Erythroblast (primary cell): ENCODE data around the gene GRIK4.

Experiments
- GATA1 ChIP-seq: IDR thresholded peaks from 2 replicates; pipeline ENCODE4 v1.6.1; 2011; ENCODE audit warnings: low read depth, mild to moderate bottlenecking, control low read depth, low read length, moderate library complexity
- POLR2A ChIP-seq: IDR thresholded peaks from 2 replicates; pipeline ENCODE4 v1.6.1; 2011; ENCODE audit warnings: mild to moderate bottlenecking, low read length

DNA sequence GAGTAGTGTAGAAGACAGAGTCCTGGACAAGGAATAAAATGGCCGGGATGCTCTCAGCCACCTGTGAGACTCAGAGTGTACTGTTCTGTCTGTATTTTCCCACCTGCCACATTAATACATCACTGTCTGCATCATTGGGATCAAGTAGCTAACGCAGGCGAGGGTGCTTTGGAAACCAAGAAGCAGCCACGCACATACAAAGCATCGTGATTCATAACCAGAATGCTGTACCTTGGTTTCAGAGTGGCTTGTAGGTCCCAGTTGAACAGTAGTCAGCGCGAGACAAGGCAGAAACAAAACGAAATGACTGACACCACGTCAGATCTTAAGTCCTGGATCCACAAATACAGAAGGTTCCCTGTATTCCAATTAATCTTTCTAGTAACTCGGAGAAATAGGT lies 198.3 kb downstream of the GRIK4 start:
- no peak for TF ChIP-seq POLR2A
- no peak for TF ChIP-seq GATA1
